Natural killer cell treated with Interleukin-12 subunit alpha and Interleukin-12 subunit beta and Interleukin-15 and Interleukin-18, amount 100 ng/mL, for 72 hours (primary cell): ENCODE measurements around the gene GNAI1. TPM values are rescaled to one million over a fixed set of nuclear protein-coding genes. Genes with fewer than 3 reads are reported as not detected.

Experiments used
- ATAC-seq, 2 donors: fragments of 150-1000 bp; cut with Tn5 transposase in 1 of 2; sonication (Bioruptor Pico), chemical (Tn5 transposase) in 1 of 2; 2 replicates each; pipeline ENCODE4 v1.10.0; 2021
- DNase-seq: peaks from one replicate; pipeline ENCODE4 v3.0.0; 2022; ENCODE audit warnings: low spot score
- H3K27ac Mint-ChIP-seq, 2 donors: 1 replicate in 1 of 2; 2 replicates in 1 of 2; pipeline ENCODE4 v1.8.0; 2022; ENCODE audit warnings: mixed read lengths in 2 of 2, mild to moderate bottlenecking in 1 of 2, moderate library complexity in 1 of 2
- H3K27me3 Mint-ChIP-seq, 2 donors: 1 replicate in 1 of 2; 2 replicates in 1 of 2; pipeline ENCODE4 v1.8.0; 2022; ENCODE audit warnings: mixed read lengths in 2 of 2
- H3K36me3 Mint-ChIP-seq: one replicate; pipeline ENCODE4 v1.8.0; 2022; ENCODE audit warnings: mixed read lengths
- H3K4me1 Mint-ChIP-seq, 2 donors: 1 replicate in 1 of 2; 2 replicates in 1 of 2; pipeline ENCODE4 v1.8.0; 2022; ENCODE audit warnings: low read depth in 2 of 2, mixed read lengths in 2 of 2, mild to moderate bottlenecking in 1 of 2
- H3K4me3 Mint-ChIP-seq: one replicate; pipeline ENCODE4 v1.8.0; 2022; ENCODE audit warnings: mixed read lengths
- H3K9me3 Mint-ChIP-seq: 2 replicates; pipeline ENCODE4 v1.8.0; 2022; ENCODE audit warnings: mixed read lengths
- total RNA-seq, 2 donors: library from RNA; stranded (reverse); gene quantifications; one replicate each; pipeline ENCODE4 v1.2.3, GENCODE V29; 2022

The GNAI1 gene
- total RNA-seq, 2 donors from 2014 or later = 1.2 TPM; not detected in 1

DNA sequence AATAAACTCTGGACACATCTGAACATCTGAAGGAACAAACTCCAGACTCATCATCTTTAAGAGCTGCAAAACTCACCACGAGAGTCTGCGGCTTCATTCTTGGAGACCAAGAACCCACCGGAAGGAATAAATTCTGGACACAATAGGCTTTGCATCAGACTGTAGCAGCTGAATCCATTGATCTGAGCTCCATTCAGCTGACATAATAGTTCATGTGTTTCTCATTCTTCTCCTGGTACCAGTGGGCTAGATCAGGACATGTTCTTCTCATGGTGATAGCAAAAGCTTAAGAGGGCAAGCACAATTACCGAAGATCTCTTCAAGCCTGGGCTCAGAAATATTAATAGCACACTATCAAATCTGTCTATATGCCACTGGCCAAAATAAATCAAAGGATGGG, 20.5 kb upstream of the GNAI1 start:
- H3K27me3 Mint-ChIP-seq = no peaks in the 10 kb centered on the region
- H3K9me3 Mint-ChIP-seq = no peaks in the 10 kb centered on the region
- ATAC-seq = no peak

DNA sequence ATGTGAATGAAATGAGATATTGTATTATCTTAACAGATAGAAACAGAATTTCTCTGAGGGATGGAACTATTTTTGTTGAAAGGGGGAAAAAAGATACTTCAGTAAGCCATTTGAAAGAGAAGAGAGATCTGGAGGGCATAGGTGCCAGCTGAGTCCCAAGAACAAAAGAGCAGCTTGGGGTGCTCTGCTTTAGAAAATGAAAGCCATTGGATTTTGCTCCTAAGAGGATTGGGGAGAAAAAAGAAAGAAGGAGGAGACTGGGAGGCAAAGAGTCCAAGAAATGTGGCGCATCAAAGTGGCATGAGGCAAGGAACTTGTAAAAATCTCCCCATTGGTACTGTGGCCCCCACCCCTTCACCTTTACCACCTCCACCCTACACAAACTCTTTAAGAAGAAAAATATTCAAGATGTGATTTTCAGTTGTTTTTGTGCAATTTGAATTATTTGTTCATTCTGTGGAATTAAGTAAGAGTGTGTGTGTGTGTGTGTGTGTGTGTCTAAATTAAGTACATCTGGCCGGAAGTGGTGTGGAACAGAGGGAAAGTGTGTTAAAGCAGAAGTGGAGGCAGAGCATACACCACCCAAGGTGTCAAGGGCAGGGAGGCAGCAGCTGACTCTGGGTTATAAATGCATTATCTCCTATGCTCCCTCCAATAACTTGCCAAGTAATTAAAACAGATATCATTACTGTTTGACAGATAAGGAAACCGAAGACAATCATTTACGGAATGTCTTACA, 9.9 kb upstream of the GNAI1 start:
- H3K9me3 Mint-ChIP-seq = peaks cover 11% of the 10 kb centered on the region
- peaks cover 4 to 9% of the 10 kb centered on the region in 2 donors for H3K4me1 Mint-ChIP-seq
- H3K36me3 Mint-ChIP-seq = peaks cover 6% of the 10 kb centered on the region
- H3K27ac Mint-ChIP-seq = no peak overlapping the region
- no peak overlapping the region for H3K4me3 Mint-ChIP-seq
- DNase-seq = no peak
- ATAC-seq = no peak
- H3K27me3 Mint-ChIP-seq = peaks cover 0 to 3% of the 10 kb centered on the region in 2 donors

More for the DNA sequence above, 20.5 kb upstream of the GNAI1 start:
- DNase-seq = no peak
- H3K27ac Mint-ChIP-seq = no peak overlapping the region
- H3K36me3 Mint-ChIP-seq = no peaks in the 10 kb centered on the region
- H3K4me1 Mint-ChIP-seq = no peaks in the 10 kb centered on the region
- H3K4me3 Mint-ChIP-seq = no peak overlapping the region

DNA sequence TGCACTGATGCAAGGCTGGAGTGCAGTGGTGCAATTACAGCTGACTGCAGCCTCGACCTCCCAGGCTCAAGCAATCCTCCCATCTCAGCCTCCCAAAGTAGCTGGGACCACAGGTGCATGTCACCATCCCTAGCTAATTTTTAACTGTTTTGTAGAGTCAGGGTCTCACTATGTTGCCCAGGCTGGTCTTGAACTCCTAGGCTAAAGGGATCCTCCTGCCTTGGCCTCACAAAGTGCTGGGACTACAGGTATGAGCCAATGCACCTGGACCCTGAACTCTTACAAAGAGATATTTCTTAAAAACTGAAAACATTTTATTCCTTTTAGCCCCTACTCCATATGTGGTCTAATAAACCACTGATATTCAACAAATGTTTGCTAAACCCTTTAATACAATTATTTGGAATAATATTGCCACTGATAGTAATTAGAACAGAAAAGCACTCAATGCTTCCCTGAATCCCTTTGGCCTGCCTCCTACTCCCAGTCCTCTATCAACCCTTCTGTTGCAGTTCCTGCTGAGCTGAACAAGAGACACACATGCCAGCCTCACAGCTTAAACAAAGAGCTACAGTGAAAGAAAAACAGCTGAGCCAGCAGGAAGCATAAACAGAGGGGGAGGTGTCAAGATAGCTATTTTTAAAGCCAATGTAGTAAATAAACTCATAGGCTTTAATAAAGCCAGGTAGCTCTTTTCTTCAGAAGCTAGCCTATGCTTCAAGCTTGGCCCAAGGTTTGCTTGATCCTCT, 7.0 kb upstream of the GNAI1 start:
- ATAC-seq (no peak), DNase-seq (no peak)
- Mint-ChIP-seq H3K36me3 (no peaks in the 10 kb centered on the region), H3K4me1 (peaks cover 4 to 9% of the 10 kb centered on the region in 2 donors), H3K9me3 (peaks cover 4% of the 10 kb centered on the region), H3K27me3 (peaks cover 0 to 4% of the 10 kb centered on the region in 2 donors), H3K4me3 (no peak overlapping the region), H3K27ac (no peak overlapping the region)

DNA sequence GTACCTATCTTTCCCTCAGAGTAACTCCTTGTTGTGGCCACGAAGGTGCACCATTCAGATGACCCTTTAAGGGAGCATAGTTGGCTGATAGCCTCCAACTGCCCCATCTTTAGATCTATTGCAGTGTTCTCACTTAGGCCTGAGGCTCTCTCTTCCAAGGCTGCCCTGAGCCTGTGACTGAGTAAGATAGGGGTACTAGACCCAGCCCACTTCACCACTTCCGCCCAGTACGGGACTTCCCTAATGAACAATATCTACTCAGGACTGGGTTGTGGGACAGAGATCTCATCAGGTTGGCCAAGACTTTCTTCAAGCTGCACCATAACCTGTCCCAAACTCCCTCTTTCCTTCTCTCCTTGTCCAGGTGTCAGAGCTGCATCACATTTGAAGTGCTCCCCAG, 5.7 kb upstream of the GNAI1 start:
- ATAC-seq (peak in 1 of 2 donors; percentile 72), DNase-seq (no peak)
- Mint-ChIP-seq H3K9me3 (peaks cover 4% of the 10 kb centered on the region), H3K27ac (no peak overlapping the region), H3K27me3 (peaks cover 4 to 13% of the 10 kb centered on the region in 2 donors), H3K4me1 (peaks cover 6 to 12% of the 10 kb centered on the region in 2 donors), H3K36me3 (peaks cover 4% of the 10 kb centered on the region), H3K4me3 (no peak overlapping the region)

DNA sequence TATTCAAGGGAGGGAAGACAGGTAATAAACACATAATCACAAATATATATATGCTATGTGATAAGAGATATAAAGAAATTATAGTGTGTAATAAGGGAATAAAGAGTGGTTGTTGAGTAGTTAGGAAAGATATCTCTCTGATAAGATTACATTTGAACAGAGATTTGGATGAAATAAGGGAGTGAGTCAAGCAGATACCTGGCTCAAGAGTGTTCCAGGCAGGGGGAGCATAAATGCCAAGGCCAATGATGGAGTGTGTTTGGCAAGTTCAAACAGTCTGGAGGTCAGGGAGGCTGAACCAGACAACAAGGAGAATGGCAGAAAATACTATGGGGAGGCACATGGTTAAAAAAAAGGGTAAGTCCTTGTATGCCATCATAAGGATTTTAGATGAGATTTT, 4.8 kb upstream of the GNAI1 start:
- DNase-seq = no peak
- no peak overlapping the region for H3K4me3 Mint-ChIP-seq
- peaks cover 7% of the 10 kb centered on the region for H3K36me3 Mint-ChIP-seq
- H3K4me1 Mint-ChIP-seq = peaks cover 9% of the 10 kb centered on the region in 2 donors
- no peak overlapping the region for H3K27ac Mint-ChIP-seq
- H3K27me3 Mint-ChIP-seq = peaks cover 9 to 18% of the 10 kb centered on the region in 2 donors
- H3K9me3 Mint-ChIP-seq = peaks cover 2% of the 10 kb centered on the region
- ATAC-seq = no peak

DNA sequence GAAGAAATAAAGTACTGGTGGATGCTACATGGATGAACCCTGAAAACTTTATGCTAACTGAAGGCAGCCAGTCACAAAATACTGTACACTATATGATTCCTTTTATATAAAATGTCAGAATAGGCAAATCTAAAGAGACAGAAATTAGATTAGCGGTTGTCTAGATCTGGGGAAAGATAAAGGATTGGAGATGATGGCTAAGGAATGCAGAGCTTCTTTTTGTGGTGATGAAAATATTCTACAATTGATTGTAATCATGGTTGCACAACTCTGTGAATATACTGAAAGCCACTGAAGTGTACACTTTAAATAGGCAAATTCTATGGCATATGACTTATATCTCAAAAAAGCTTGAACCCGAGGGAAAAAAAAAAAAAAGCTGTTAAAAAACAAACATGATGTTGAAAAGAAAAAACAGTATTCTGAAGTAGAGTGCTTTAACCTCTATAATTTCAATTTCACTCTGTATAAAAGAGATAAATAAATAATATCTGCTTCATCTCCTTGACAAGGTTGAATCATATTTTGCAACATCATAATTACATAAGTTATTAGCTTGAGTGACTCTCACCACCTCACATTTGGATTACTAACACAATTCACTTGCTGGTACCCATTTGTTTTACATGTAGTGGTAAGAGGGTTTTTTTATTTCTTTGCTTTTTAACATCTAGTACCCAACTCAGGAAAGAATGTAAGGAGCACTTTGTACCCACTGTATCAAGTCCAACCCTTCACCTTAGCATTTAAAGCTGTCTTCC, 2.8 kb upstream of the GNAI1 start:
- Mint-ChIP-seq H3K36me3 (peaks cover 11% of the 10 kb centered on the region), H3K9me3 (no peaks in the 10 kb centered on the region), H3K4me3 (no peak overlapping the region), H3K27ac (no peak overlapping the region), H3K4me1 (peaks cover 12 to 14% of the 10 kb centered on the region in 2 donors), H3K27me3 (peaks cover 22 to 28% of the 10 kb centered on the region in 2 donors)
- ATAC-seq = no peak
- DNase-seq = no peak

DNA sequence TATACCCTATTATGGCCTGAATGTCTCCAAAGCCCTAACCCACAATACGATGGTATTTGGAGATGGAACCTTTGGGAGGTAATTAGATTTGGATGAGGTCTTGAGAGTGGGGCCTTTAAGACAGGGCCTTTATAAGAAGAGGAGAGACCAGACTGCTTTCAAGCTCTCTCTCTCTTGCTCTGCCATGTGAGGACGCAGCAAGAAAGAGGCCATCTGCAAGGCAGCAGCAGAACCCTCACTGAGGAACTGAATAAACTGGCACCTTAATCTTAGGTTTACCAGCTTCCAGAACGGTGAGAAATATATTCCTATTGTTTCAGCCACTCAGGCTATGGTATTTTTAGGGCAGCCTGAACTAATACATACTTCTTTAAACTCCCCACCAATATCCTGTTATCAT, 2.0 kb upstream of the GNAI1 start:
- Mint-ChIP-seq H3K9me3 (peaks cover 1% of the 10 kb centered on the region), H3K4me3 (no peak overlapping the region), H3K27me3 (peaks cover 26 to 31% of the 10 kb centered on the region in 2 donors), H3K36me3 (peaks cover 13% of the 10 kb centered on the region), H3K27ac (no peak overlapping the region), H3K4me1 (peaks cover 12 to 15% of the 10 kb centered on the region in 2 donors)
- ATAC-seq (no peak), DNase-seq (no peak)

DNA sequence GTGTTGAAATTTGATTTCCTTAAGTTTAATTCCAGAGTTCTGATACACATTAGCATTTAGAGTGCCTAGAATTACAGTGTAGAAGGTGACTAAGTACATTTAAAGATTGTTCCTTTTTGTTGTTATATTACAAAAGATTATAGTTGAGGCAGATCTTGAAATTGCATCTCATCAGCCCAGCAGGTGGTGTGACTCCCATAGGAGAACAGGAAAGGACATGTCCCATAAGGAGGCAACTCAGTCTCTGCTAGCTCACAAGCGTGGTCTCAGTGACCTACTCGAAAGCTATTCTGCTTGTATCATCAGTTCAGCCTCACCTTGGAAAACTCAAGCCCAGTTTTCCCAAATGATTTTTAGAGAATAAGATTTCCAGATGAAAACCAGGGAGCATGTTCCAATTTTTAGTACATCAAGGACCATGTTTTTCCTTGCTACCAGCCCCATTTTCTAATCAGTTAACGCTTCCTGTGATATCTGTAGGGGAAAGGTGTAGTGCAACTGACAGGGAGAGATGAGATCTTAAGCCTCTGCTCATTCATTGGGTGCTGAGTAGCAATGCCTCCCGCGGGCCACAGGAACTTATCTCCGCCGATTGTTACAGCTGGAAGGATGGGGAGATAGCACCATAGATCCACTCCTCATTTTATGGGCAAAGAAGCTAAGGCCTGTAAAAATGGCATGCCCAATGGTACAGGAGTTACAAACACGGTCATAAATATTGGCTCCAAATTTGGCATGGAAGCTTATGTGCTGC, 1.1 kb upstream of the GNAI1 start:
- peaks cover 12 to 15% of the 10 kb centered on the region in 2 donors for H3K4me1 Mint-ChIP-seq
- H3K27me3 Mint-ChIP-seq = peaks cover 30 to 33% of the 10 kb centered on the region in 2 donors
- ATAC-seq (no peak), DNase-seq (no peak)
- H3K4me3 Mint-ChIP-seq = peak overlapping the region; percentile 66
- H3K9me3 Mint-ChIP-seq = peaks cover 3% of the 10 kb centered on the region
- H3K27ac Mint-ChIP-seq = no peak overlapping the region
- H3K36me3 Mint-ChIP-seq = peaks cover 17% of the 10 kb centered on the region

DNA sequence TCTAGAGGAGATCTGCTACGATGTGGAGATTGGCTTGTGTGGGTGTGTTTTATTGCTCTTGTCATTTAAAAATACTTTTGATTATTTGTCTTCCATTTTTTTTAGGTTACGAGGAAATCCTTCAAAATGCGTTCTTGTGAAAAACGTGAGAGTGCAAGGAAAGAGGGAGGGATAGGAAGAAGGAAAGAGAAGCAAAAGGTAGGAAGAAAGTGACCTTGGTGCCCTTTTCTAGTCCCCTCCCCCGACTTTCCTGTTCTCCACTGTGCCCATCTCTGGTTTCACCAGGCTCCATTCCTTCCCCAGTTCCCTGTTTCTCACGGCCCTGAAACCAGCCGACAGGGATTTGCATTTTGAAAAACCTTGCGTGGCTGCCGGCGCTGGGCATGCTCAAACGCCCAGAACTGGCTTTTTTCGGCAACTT, 506 bp upstream of the GNAI1 start:
- ATAC-seq (no peak), DNase-seq (no peak)
- Mint-ChIP-seq H3K27me3 (peaks cover 30 to 38% of the 10 kb centered on the region in 2 donors), H3K27ac (no peak overlapping the region), H3K4me1 (peaks cover 12 to 15% of the 10 kb centered on the region in 2 donors), H3K4me3 (peak overlapping the region; percentile 66), H3K36me3 (peaks cover 17% of the 10 kb centered on the region), H3K9me3 (peaks cover 7% of the 10 kb centered on the region)

DNA sequence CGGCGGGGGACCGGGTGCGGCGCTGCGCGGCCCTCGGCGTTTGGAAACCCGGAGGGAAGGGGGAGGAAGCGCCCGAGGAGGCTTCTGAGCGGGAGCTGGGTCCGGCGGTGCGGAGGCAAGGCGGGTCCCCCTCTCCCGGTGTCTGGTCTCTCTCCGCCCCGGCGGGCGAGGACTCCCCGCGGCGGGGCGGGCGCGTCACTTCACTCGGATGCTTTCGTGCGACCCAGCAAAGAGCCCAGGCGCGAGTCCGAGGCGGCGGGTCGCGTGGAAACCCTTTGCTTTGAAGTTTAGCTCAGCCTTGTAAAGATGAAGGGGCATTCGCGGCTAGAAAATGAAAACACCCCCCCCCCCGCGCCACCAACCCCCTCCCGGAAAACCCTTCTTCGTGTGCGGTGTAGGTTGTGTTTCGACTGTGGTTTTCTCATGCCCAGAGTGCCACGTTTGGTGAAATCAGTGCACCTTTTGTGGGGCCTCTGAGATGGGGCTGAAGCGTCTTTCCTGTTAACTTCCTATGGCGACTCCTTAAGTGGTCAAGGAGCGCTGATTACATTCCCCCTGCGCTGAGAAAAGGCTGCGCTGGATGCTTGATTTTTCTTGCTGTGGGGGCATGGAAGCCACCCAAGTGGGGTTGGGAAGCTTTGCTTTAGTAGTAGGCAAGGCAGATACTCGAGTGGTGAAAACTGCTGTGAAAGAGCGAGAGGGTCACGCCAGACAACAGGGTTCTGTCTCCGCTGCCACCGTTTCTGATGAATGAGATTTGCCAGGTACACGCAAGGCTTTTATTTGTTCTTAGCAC, 876 bp downstream of the GNAI1 start:
- Mint-ChIP-seq H3K36me3 (peaks cover 17% of the 10 kb centered on the region), H3K27ac (no peak overlapping the region), H3K27me3 (peaks cover 30 to 41% of the 10 kb centered on the region in 2 donors), H3K9me3 (peaks cover 9% of the 10 kb centered on the region), H3K4me1 (peaks cover 12 to 15% of the 10 kb centered on the region in 2 donors), H3K4me3 (peak overlapping the region; percentile 71)
- DNase-seq (no peak), ATAC-seq (peak; percentile 17 to 50)

DNA sequence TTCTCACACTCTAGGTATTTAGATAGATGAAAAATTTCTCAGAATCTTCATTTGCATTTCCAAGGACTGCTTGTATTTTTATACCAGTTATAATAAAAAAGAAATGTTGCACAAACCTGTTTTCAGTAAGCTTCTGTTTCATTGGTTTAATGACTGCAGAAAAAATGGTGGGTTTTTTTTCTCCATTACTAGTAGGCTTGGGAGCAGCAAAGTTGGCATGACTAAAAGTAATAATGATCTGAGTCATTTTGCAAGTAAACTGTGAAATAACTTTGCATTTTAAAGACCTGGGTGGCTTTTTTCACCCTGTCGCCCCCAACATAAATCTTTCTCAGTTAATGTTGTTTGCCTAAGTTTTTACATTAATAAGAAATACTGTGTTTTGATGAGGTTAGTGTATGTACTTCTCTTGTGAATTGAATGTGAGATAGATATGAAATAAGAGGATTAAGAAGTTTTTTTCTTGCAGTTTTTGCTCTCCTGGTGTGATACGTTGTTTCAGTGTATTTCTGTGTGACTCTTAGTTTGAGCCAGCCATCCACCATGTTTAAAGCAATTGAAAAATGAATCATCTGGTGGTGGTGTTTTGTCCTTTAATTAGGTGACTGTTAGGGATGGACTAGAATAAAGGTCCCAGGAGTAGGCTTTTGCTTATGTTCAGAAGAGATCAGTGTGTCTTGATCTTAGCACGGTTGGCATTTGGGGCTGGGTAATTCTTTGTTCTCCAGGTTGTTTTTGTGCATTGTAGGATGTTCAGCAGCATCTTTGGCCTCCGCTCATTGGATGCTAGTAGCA, 1.8 kb downstream of the GNAI1 start:
- ATAC-seq (no peak), DNase-seq (no peak)
- Mint-ChIP-seq H3K4me1 (peaks cover 12 to 15% of the 10 kb centered on the region in 2 donors), H3K4me3 (peak overlapping the region; percentile 71), H3K9me3 (peaks cover 9% of the 10 kb centered on the region), H3K27ac (no peak overlapping the region), H3K36me3 (peaks cover 17% of the 10 kb centered on the region), H3K27me3 (peaks cover 30 to 39% of the 10 kb centered on the region in 2 donors)

DNA sequence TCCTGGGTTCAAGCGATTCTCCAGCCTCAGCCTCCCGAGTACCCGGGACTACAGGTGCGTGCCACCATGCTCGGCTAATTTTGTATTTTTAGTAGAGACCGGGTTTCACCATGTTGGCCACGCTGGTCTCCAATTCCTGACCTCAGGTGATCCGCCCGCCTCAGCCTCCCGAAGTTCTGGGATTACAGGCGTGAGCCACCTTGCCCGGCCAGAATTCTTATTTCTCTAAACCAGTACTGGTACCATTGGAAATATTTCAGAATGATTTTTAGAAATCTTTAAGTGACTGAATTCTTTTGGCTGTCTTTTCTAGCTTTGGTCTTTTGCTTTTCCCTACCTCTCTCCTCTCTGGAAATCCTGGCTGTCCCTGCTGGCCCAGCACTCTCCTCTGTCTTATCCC, 2.8 kb downstream of the GNAI1 start:
- Mint-ChIP-seq H3K9me3 (peaks cover 12% of the 10 kb centered on the region), H3K27me3 (peaks cover 30 to 39% of the 10 kb centered on the region in 2 donors), H3K36me3 (peaks cover 22% of the 10 kb centered on the region), H3K4me3 (no peak overlapping the region), H3K27ac (no peak overlapping the region), H3K4me1 (peaks cover 12 to 15% of the 10 kb centered on the region in 2 donors)
- ATAC-seq = no peak
- no peak for DNase-seq
